Left lung (tissue), 10 donors: ENCODE results near the gene PLCH1. TPM values are rescaled to one million over a fixed set of nuclear protein-coding genes. Genes with fewer than 3 reads are reported as not detected.

Experiments
- ATAC-seq: fragments of 200-7000 bp; cut with Tn5 transposase; one replicate; pipeline ENCODE4 v1.9.1; 2020; ENCODE audit warnings: moderate library complexity
- DNase-seq, 4 donors: peaks; one replicate each; pipeline ENCODE4 v3.0.0-alpha.2; 2013 to 2020
- H3K27ac ChIP-seq, 2 donors: fragments of 200-600 bp; sonication (generic) in 1 of 2; one replicate each; pipeline versions ENCODE4 v1.5.0 to v1.8.0; 2020 to 2021
- H3K27me3 ChIP-seq, 2 donors: fragments of 200-600 bp; sonication (generic) in 1 of 2; one replicate each; pipeline versions ENCODE4 v1.5.0 to v1.8.0; 2020 to 2021
- H3K36me3 ChIP-seq, 2 donors: fragments of 200-600 bp; sonication (generic) in 1 of 2; one replicate each; pipeline versions ENCODE4 v1.5.0 to v1.8.0; 2020 to 2021
- H3K4me1 ChIP-seq, 2 donors: fragments of 200-600 bp; one replicate each; pipeline ENCODE4 v1.8.0; 2021
- H3K4me3 ChIP-seq, 2 donors: fragments of 200-600 bp; sonication (generic) in 1 of 2; one replicate each; pipeline versions ENCODE4 v1.5.0 to v1.8.0; 2020 to 2021; ENCODE audit warnings: mild to moderate bottlenecking in 1 of 2
- H3K9me3 ChIP-seq, 2 donors: fragments of 200-600 bp; sonication (generic) in 1 of 2; one replicate each; pipeline versions ENCODE4 v1.5.0 to v1.8.0; 2020 to 2021
- intact Hi-C, 2 donors: fragments of 100-400 bp; cut with DNase I; formaldehyde crosslinking; loops; one replicate each; pipeline versions ENCODE4 v1.11.2 to v1.14.2; 2022
- polyA plus RNA-seq, 6 donors: library from polyadenylated mRNA; unstranded; fragments of 120-200 nt; gene quantifications; one replicate each; pipeline ENCODE4 v1.2.1, GENCODE V29; 2013; ENCODE audit not compliant: insufficient read length in 6 of 6
- total RNA-seq, 2 donors: library from RNA; stranded (reverse); fragmentation: NEBNext Ultra II Directional; extraction: Animal tissue kit (Norgen Biotek cat#: 25700); gene quantifications; one replicate each; pipeline ENCODE4 v1.2.1, GENCODE V29; 2021
- TF ChIP-seq, protein P1 (sequence below), 2 donors: fragments of 200-600 bp; sonication (generic) in 1 of 2; IDR thresholded peaks; one replicate each; pipeline versions ENCODE4 v1.5.0 to v1.8.0; 2021; ENCODE audit warnings: antibody characterized with exemption in 2 of 2
- donor health status: DM: no; HTN: yes; CAD: no.
- donor health status: DM: no; HTN: no; CAD: no.

Gene PLCH1
- total and polyA plus RNA-seq, 8 donors: 8.5 to 33.8 (median 23.7) TPM

DNA sequence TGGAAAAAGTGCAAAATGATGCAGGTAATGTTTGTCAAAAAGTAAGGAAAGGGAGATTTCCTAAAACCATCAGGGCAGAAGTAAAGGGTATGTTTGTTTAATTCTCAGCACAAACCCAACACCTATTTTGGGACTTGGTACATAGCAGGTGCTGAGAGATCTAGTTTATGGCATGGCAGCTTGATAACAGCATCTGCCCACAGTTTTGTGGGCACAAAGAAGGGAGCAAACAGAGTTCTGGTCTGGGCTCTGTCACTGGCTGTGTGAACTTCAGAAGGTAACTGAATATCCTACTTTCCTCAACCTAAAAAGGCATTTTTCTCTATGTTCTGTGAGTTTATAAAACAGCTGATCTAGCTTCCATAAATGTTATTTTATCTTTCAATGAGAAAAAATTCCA is 141.6 kb downstream of the PLCH1 start:
- intact Hi-C loops: no loop called here
- TF ChIP-seq, protein P1, sequence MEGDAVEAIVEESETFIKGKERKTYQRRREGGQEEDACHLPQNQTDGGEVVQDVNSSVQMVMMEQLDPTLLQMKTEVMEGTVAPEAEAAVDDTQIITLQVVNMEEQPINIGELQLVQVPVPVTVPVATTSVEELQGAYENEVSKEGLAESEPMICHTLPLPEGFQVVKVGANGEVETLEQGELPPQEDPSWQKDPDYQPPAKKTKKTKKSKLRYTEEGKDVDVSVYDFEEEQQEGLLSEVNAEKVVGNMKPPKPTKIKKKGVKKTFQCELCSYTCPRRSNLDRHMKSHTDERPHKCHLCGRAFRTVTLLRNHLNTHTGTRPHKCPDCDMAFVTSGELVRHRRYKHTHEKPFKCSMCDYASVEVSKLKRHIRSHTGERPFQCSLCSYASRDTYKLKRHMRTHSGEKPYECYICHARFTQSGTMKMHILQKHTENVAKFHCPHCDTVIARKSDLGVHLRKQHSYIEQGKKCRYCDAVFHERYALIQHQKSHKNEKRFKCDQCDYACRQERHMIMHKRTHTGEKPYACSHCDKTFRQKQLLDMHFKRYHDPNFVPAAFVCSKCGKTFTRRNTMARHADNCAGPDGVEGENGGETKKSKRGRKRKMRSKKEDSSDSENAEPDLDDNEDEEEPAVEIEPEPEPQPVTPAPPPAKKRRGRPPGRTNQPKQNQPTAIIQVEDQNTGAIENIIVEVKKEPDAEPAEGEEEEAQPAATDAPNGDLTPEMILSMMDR (IDR thresholded peaks at IDR 0.05): no peak
- no peaks in the 10 kb centered on the region for H3K4me1 ChIP-seq
- no peaks in the 10 kb centered on the region for H3K9me3 ChIP-seq
- no peak overlapping the region for H3K4me3 ChIP-seq
- ATAC-seq: no peak
- H3K27ac ChIP-seq: no peak overlapping the region
- DNase-seq: no peak
- H3K27me3 ChIP-seq: no peaks in the 10 kb centered on the region
- no peaks in the 10 kb centered on the region for H3K36me3 ChIP-seq

DNA sequence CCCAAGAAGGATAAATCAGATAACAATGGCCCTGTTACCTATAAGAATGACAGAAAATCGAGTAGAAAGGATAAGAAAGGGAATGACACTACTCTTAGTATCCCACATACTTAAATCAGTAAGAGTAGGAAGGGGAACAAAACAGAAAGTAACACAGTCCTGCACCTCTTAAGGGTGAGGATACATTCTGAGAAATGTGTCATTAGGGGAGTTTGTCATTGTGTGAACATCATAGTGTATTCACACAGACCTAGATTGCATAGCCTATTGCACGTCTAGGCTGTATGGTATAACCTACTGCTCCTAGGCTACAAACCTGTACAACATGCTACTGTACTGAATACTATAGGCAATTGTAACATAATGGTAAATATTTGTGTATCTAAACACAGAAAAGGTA is 142.6 kb downstream of the PLCH1 start:
- DNase-seq: no peak
- no peak for ATAC-seq
- no peaks in the 10 kb centered on the region for H3K36me3 ChIP-seq
- no peaks in the 10 kb centered on the region for H3K9me3 ChIP-seq
- H3K27ac ChIP-seq: no peak overlapping the region
- no peaks in the 10 kb centered on the region for H3K27me3 ChIP-seq
- no peak overlapping the region for H3K4me3 ChIP-seq
- H3K4me1 ChIP-seq: no peaks in the 10 kb centered on the region
- TF ChIP-seq, protein P1 (IDR thresholded peaks at IDR 0.05): no peak
- intact Hi-C loops: no loop called here

- DNase-seq (no peak), ATAC-seq (no peak)
- Histone ChIP-seq H3K4me3 (no peak overlapping the region), H3K36me3 (no peaks in the 10 kb centered on the region), H3K4me1 (no peaks in the 10 kb centered on the region), H3K27ac (no peak overlapping the region), H3K27me3 (no peaks in the 10 kb centered on the region), H3K9me3 (no peaks in the 10 kb centered on the region)
- TF ChIP-seq, protein P1 (IDR thresholded peaks at IDR 0.05): no peak
- intact Hi-C loops: no loop called here
These were observed 146.2 kb downstream of the PLCH1 start for GRCh38 chr3:155598671-155599070.

GRCh38 chr3:155596615-155597014 is 148.3 kb downstream of the PLCH1 start:
- TF ChIP-seq, protein P1 (IDR thresholded peaks at IDR 0.05): no peak
- Histone ChIP-seq H3K4me1 (no peaks in the 10 kb centered on the region), H3K9me3 (no peaks in the 10 kb centered on the region), H3K27ac (no peak overlapping the region), H3K27me3 (no peaks in the 10 kb centered on the region), H3K4me3 (no peak overlapping the region), H3K36me3 (no peaks in the 10 kb centered on the region)
- intact Hi-C loops: no loop called here
- DNase-seq (no peak), ATAC-seq (no peak)

DNA sequence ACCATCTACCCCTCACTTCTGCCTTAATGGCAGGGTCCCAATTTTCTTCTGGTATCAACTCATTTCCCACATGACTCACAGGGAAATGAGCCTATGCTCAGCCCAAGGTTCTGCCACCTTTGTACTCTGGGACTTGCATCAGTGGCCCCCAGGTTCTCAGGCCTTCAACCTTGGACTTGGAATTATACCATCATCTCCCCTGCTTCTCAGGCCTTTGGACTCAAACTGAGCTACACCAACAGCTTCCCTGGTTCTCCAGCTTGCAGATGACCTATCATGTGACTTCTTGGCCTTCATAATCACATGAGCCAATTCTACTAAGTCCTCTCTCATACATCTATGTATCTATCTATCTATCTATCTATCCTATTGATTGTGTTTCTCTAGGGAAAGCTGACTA is 149.5 kb downstream of the PLCH1 start:
- H3K27me3 ChIP-seq: no peaks in the 10 kb centered on the region
- intact Hi-C loops: no loop called here
- no peak overlapping the region for H3K4me3 ChIP-seq
- no peak overlapping the region for H3K27ac ChIP-seq
- DNase-seq: no peak
- no peaks in the 10 kb centered on the region for H3K9me3 ChIP-seq
- no peaks in the 10 kb centered on the region for H3K4me1 ChIP-seq
- no peak for ATAC-seq
- no peaks in the 10 kb centered on the region for H3K36me3 ChIP-seq
- TF ChIP-seq, protein P1 (IDR thresholded peaks at IDR 0.05): no peak
